IMR-90 (cell line): ENCODE data around the gene ZFHX3.

Source experiments
- CEBPB ChIP-seq: IDR thresholded peaks from 2 replicates; pipeline ENCODE4 v1.6.1; 2012; ENCODE audit warnings: low read depth, low read length, improper control_type of control experiment
- MXI1 ChIP-seq: IDR thresholded peaks from 2 replicates; pipeline ENCODE4 v1.6.1; 2012; ENCODE audit warnings: low read depth, mild to moderate bottlenecking, low read length, moderate library complexity, borderline replicate concordance
- NFE2L2 ChIP-seq: fragments of 150-350 bp; IDR thresholded peaks from 2 replicates; pipeline ENCODE4 v1.6.1; 2016; ENCODE audit warnings: low read depth, mild to moderate bottlenecking, low read length
- POLR2A ChIP-seq: IDR thresholded peaks from 2 replicates; pipeline ENCODE4 v1.6.1; 2012; ENCODE audit warnings: mild to moderate bottlenecking, low read depth, low read length
- RAD21 ChIP-seq: IDR thresholded peaks from 2 replicates; pipeline ENCODE4 v1.6.1; 2012; ENCODE audit warnings: low read length, improper control_type of control experiment
- RCOR1 ChIP-seq: IDR thresholded peaks from 2 replicates; pipeline ENCODE4 v1.6.1; 2012; ENCODE audit warnings: mild to moderate bottlenecking, low read length, improper control_type of control experiment; ENCODE audit not compliant: insufficient replicate concordance
- RFX5 ChIP-seq: IDR thresholded peaks from 2 replicates; pipeline ENCODE4 v1.8.0; 2012; ENCODE audit warnings: low read depth, mild to moderate bottlenecking, low read length, moderate library complexity
- SMC3 ChIP-seq: fragments of 150-350 bp; IDR thresholded peaks from 2 replicates; pipeline ENCODE4 v1.6.1; 2016; ENCODE audit warnings: low read depth, mild to moderate bottlenecking, antibody characterized with exemption, low read length, moderate library complexity
- USF2 ChIP-seq: fragments of 150-350 bp; IDR thresholded peaks from 2 replicates; pipeline ENCODE4 v1.6.1; 2017; ENCODE audit warnings: mild to moderate bottlenecking, antibody characterized with exemption, low read length, low read depth
- TF ChIP-seq, protein P1 (sequence below): conservative IDR thresholded peaks from 2 replicates; pipeline ENCODE4 v1.5.1; 2012; ENCODE audit warnings: mild to moderate bottlenecking, low read depth, low read length, improper control_type of control experiment

DNA sequence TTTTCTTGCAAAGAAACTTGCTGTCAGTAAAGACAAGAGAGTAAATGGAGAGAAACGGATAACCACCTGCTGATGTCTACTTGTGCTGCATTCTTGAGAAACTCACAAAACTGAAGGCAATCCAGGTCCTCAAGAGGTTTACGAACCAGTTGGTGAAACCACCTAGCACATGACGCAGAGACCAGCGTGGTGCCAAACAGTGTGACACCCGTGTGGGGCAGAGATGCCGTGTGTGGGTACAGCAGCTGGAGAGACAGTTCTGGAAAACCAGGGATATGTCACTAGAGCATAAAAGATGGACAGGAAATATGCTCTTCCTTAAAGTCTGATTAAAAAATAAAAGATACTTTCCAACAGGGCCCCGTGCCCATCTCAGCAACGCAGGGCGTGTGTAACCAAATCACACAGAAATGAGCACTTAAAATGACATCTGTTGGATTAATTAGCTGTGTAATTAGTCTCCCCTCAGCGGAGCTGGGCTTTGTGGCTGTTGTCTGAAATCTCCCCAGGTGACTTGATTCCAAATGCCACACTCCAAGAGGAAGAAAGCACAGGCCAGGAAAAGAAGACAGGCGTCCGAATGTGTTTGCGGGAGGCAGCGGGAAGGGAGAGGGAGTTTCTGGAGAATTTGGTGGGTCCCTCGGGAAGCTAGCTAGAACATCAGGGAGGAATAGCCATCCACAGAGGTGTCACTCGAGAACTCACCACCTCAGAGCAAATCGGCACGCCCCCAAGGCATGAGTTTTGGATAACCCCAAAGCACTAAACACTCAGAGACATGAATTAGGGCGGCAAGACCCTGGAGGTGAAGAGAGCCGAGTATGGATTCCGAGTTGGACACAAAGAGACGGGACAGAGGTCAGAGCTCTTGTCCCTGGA lies 109.8 kb downstream of the ZFHX3 start:
- TF ChIP-seq, protein P1, sequence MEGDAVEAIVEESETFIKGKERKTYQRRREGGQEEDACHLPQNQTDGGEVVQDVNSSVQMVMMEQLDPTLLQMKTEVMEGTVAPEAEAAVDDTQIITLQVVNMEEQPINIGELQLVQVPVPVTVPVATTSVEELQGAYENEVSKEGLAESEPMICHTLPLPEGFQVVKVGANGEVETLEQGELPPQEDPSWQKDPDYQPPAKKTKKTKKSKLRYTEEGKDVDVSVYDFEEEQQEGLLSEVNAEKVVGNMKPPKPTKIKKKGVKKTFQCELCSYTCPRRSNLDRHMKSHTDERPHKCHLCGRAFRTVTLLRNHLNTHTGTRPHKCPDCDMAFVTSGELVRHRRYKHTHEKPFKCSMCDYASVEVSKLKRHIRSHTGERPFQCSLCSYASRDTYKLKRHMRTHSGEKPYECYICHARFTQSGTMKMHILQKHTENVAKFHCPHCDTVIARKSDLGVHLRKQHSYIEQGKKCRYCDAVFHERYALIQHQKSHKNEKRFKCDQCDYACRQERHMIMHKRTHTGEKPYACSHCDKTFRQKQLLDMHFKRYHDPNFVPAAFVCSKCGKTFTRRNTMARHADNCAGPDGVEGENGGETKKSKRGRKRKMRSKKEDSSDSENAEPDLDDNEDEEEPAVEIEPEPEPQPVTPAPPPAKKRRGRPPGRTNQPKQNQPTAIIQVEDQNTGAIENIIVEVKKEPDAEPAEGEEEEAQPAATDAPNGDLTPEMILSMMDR, result no peak
- TF ChIP-seq POLR2A, result no peak
- TF ChIP-seq NFE2L2, result no peak
- no peak for TF ChIP-seq RFX5
- no peak for TF ChIP-seq RAD21
- no peak for TF ChIP-seq RCOR1
- TF ChIP-seq USF2, result no peak
- TF ChIP-seq MXI1, result no peak
- no peak for TF ChIP-seq SMC3
- no peak for TF ChIP-seq CEBPB
